Fibroblast of mammary gland (primary cell): ENCODE results near the gene P3H3.

Experiments
- DNase-seq: peaks from one replicate; pipeline ENCODE4 v3.0.0-alpha.2; 2010; ENCODE audit warnings: low read depth
- H3K4me3 ChIP-seq: 2 replicates; pipeline ENCODE4 v1.5.1; 2011; ENCODE audit warnings: low read depth, mild to moderate bottlenecking, low read length, moderate library complexity; ENCODE audit not compliant: control insufficient read depth
- TF ChIP-seq, protein P1 (sequence below): conservative IDR thresholded peaks from 2 replicates; pipeline ENCODE4 v1.5.1; 2011; ENCODE audit warnings: low read depth, low read length, inconsistent platforms; ENCODE audit not compliant: control insufficient read depth, insufficient read depth

P3H3 gene

DNA sequence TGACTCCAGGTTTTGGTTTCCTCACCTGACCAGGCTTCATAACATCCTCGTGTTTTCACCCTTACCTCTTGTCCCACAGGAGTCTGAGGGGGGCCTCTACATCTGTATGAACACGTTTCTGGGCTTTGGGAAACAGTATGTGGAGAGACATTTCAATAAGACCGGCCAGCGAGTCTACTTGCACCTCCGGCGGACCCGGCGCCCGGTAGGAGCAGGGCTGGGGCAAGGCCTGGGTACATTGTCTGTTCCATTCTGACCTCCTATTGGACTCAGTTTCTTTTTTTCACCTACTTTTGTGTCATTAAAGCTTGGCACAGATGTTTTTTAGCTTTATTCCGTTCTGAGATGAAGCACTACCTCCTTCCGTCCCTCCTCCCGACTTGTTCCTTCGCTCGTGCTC lies 27.1 kb downstream of the P3H3 start:
- DNase-seq = no peak
- TF ChIP-seq, protein P1, sequence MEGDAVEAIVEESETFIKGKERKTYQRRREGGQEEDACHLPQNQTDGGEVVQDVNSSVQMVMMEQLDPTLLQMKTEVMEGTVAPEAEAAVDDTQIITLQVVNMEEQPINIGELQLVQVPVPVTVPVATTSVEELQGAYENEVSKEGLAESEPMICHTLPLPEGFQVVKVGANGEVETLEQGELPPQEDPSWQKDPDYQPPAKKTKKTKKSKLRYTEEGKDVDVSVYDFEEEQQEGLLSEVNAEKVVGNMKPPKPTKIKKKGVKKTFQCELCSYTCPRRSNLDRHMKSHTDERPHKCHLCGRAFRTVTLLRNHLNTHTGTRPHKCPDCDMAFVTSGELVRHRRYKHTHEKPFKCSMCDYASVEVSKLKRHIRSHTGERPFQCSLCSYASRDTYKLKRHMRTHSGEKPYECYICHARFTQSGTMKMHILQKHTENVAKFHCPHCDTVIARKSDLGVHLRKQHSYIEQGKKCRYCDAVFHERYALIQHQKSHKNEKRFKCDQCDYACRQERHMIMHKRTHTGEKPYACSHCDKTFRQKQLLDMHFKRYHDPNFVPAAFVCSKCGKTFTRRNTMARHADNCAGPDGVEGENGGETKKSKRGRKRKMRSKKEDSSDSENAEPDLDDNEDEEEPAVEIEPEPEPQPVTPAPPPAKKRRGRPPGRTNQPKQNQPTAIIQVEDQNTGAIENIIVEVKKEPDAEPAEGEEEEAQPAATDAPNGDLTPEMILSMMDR = no peak
- H3K4me3 ChIP-seq = no peak overlapping the region

GRCh38 chr12:6858799-6859198 lies 30.6 kb downstream of the P3H3 start:
- no peak overlapping the region for H3K4me3 ChIP-seq
- no peak for DNase-seq
- TF ChIP-seq, protein P1 = no peak

DNA sequence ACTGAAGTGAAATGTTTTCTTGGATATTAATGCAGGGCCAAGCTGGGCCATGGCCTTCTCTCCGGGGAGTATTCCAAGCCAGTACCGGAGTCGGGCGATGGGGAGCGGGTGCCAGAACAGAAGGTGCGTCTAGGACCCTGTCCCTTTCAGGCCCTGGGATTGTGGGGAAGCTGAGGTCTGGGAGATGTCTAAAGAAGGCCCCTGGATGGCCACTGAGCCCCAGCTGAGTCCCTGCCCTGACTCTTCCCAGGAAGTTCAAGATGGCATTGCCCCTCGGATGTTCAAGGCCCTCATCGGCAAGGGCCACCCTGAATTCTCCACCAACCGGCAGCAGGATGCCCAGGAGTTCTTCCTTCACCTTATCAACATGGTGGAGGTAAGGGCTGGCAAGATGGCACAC lies 31.9 kb downstream of the P3H3 start:
- TF ChIP-seq, protein P1 = no peak
- DNase-seq = no peak
- no peak overlapping the region for H3K4me3 ChIP-seq

DNA sequence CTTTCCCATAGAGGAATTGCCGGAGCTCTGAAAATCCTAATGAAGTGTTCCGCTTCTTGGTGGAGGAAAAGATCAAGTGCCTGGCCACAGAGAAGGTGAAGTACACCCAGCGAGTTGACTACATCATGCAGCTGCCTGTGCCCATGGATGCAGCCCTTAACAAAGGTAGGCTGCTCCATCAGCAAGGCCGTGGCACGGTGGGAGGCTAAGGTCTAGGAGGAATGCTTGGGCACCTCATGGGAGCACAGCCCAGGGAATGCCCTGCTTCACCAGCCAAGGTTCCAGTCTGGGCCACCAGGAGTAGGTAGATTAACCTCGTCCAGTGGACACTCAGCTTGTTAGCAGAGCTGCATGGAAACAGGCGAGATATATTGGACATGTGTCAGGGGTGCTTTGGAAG lies 32.7 kb downstream of the P3H3 start:
- TF ChIP-seq, protein P1 = no peak
- no peak for DNase-seq
- no peak overlapping the region for H3K4me3 ChIP-seq

- no peak overlapping the region for H3K4me3 ChIP-seq
- TF ChIP-seq, protein P1 = no peak
- no peak for DNase-seq
These were observed 33.2 kb downstream of the P3H3 start for GRCh38 chr12:6861391-6861790.

DNA sequence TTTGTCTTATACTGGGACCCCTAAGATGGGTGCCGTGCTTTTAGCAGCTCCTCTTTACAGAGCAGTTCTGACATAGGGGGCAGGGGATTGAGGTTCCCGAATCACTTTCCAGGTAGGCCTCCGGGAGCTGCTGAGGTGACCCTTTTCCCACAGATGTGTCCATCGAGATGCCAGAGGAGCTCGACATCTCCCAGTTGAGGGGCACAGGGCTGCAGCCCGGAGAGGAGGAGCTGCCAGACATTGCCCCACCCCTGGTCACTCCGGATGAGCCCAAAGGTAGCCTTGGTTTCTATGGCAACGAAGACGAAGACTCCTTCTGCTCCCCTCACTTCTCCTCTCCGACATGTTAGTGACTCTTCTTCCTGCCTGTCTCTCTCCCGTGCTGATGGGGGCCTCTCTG lies 34.8 kb downstream of the P3H3 start:
- TF ChIP-seq, protein P1 = no peak
- DNase-seq = no peak
- no peak overlapping the region for H3K4me3 ChIP-seq
